Osteoblast (primary cell): ENCODE results near the gene ZNF655. TPM values are rescaled to one million over a fixed set of nuclear protein-coding genes. Genes with fewer than 3 reads are reported as not detected.
"Not testable (repeated sequence)": the region's sequence is repeated elsewhere in the genome, so short reads cannot be mapped to it uniquely, and the experiment has no call there.

Experiments used
- DNase-seq: peaks from one replicate; pipeline ENCODE4 v3.0.0; 2011; ENCODE audit warnings: low spot score, mixed read lengths; ENCODE audit not compliant: insufficient read length; ENCODE audit errors: missing footprints
- H2AFZ ChIP-seq: 2 replicates; pipeline ENCODE4 v1.6.0; 2011; ENCODE audit warnings: mild to moderate bottlenecking, low read length
- H3K27ac ChIP-seq: 2 replicates; pipeline ENCODE4 v1.5.1; 2011; ENCODE audit warnings: mild to moderate bottlenecking, low read depth, low read length, moderate library complexity
- H3K27me3 ChIP-seq: 2 replicates; pipeline ENCODE4 v1.6.0; 2012; ENCODE audit warnings: mild to moderate bottlenecking, control low read depth, inconsistent platforms, low read length, moderate library complexity; ENCODE audit not compliant: insufficient read depth
- H3K36me3 ChIP-seq: 2 replicates; pipeline ENCODE4 v1.5.1; 2011; ENCODE audit warnings: mild to moderate bottlenecking, low read length, control low read depth, moderate library complexity; ENCODE audit not compliant: insufficient read depth
- H3K4me1 ChIP-seq: 2 replicates; pipeline ENCODE4 v1.5.1; 2011; ENCODE audit warnings: mild to moderate bottlenecking, low read length, control low read depth, moderate library complexity; ENCODE audit not compliant: insufficient read depth
- H3K4me2 ChIP-seq: 2 replicates; pipeline ENCODE4 v1.6.0; 2011; ENCODE audit warnings: mild to moderate bottlenecking, low read length; ENCODE audit not compliant: insufficient read depth
- H3K4me3 ChIP-seq: fragments of 200-600 bp; sonication (generic); 3 replicates; pipeline ENCODE4 v1.5.1; 2012; ENCODE audit warnings: mild to moderate bottlenecking, low read length, inconsistent platforms; ENCODE audit not compliant: insufficient read depth
- H3K79me2 ChIP-seq: 2 replicates; pipeline ENCODE4 v1.6.0; 2012; ENCODE audit warnings: mild to moderate bottlenecking, low read length, control low read depth, inconsistent platforms; ENCODE audit not compliant: insufficient read depth
- H3K9me3 ChIP-seq: 2 replicates; pipeline ENCODE4 v1.5.1; 2011; ENCODE audit warnings: low read depth, low read length, control low read depth
- H4K20me1 ChIP-seq: 2 replicates; pipeline ENCODE4 v1.6.0; 2012; ENCODE audit warnings: mild to moderate bottlenecking, low read length, control low read depth; ENCODE audit not compliant: insufficient read depth
- CTCF ChIP-seq: IDR thresholded peaks from 2 replicates; pipeline ENCODE4 v1.5.1; 2011; ENCODE audit warnings: mild to moderate bottlenecking, low read depth, low read length, moderate library complexity; ENCODE audit errors: extremely low read depth
- total RNA-seq: library from RNA; depleted of rRNA; stranded (reverse); fragments of >200 nt; gene quantifications from 2 replicates; pipeline ENCODE4 v1.2.3, GENCODE V29; 2012

Gene ZNF655
- total RNA-seq, 1 donor, result 76.7 TPM

- H4K20me1 ChIP-seq, result peaks cover 6% of the 10 kb centered on the region
- DNase-seq, result peak; percentile 77
- H3K27me3 ChIP-seq, result peaks cover 3% of the 10 kb centered on the region
- H3K4me3 ChIP-seq, result peak overlapping the region; percentile 76
- peak overlapping the region; percentile 92 for H2AFZ ChIP-seq
- no peak for TF ChIP-seq CTCF
- H3K27ac ChIP-seq, result no peak overlapping the region
- no peaks in the 10 kb centered on the region for H3K36me3 ChIP-seq
- H3K9me3 ChIP-seq, result no peaks in the 10 kb centered on the region
- H3K4me1 ChIP-seq, result peaks cover 17% of the 10 kb centered on the region
- peak overlapping the region; percentile 94 for H3K4me2 ChIP-seq
- no peaks in the 10 kb centered on the region for H3K79me2 ChIP-seq
These were observed 21.7 kb downstream of the ZNF655 start for GRCh38 chr7:99579956-99580777.

GRCh38 chr7:99580778-99581332, 22.4 kb downstream of the ZNF655 start:
- not testable (repeated sequence) for H3K27me3 ChIP-seq, H3K9me3 ChIP-seq, H3K27ac ChIP-seq, H3K36me3 ChIP-seq, DNase-seq, H3K79me2 ChIP-seq, H4K20me1 ChIP-seq
- Histone ChIP-seq H3K4me2 (peak overlapping the region; percentile 94), H3K4me3 (peak overlapping the region; percentile 76), H3K4me1 (peaks cover 17% of the 10 kb centered on the region), H2AFZ (peak overlapping the region; percentile 92)

- no peaks in the 10 kb centered on the region for H3K27me3 ChIP-seq
- no peak overlapping the region for H3K27ac ChIP-seq
- no peaks in the 10 kb centered on the region for H3K79me2 ChIP-seq
- H3K36me3 ChIP-seq, result no peaks in the 10 kb centered on the region
- TF ChIP-seq CTCF, result no peak
- H3K4me3 ChIP-seq, result no peak overlapping the region
- H3K4me2 ChIP-seq, result no peak overlapping the region
- no peaks in the 10 kb centered on the region for H4K20me1 ChIP-seq
- H3K9me3 ChIP-seq, result no peaks in the 10 kb centered on the region
- no peak overlapping the region for H2AFZ ChIP-seq
- DNase-seq, result no peak
- no peaks in the 10 kb centered on the region for H3K4me1 ChIP-seq
These were observed 30.4 kb downstream of the ZNF655 start for GRCh38 chr7:99588868-99589267.

- H3K79me2 ChIP-seq, result no peaks in the 10 kb centered on the region
- no peak for DNase-seq
- H2AFZ ChIP-seq, result no peak overlapping the region
- H3K4me3 ChIP-seq, result no peak overlapping the region
- TF ChIP-seq CTCF, result no peak
- H3K4me1 ChIP-seq, result no peaks in the 10 kb centered on the region
- H3K4me2 ChIP-seq, result no peak overlapping the region
- H3K27ac ChIP-seq, result no peak overlapping the region
- H3K27me3 ChIP-seq, result no peaks in the 10 kb centered on the region
- no peaks in the 10 kb centered on the region for H3K9me3 ChIP-seq
- no peaks in the 10 kb centered on the region for H4K20me1 ChIP-seq
- H3K36me3 ChIP-seq, result no peaks in the 10 kb centered on the region
These were observed 36.7 kb downstream of the ZNF655 start for GRCh38 chr7:99594948-99595745.
